Stimulated activated CD8-positive, alpha-beta memory T cell treated with anti-CD3 and anti-CD28 coated beads, Interleukin-12 subunit alpha, Interleukin-12 subunit beta, amount 100 ng/mL, for 24 hours (primary cell): ENCODE data around the gene LILRA6.

Experiments
- DNase-seq: peaks from one replicate; pipeline ENCODE4 v3.0.0-alpha.2; 2020; ENCODE audit errors: extremely low read depth

The LILRA6 gene

GRCh38 chr19:54188215-54188871, 54.2 kb downstream of the LILRA6 start:
- no peak for DNase-seq

GRCh38 chr19:54186934-54187381, 55.6 kb downstream of the LILRA6 start:
- no peak for DNase-seq
